ENCODE data around the gene ISM1. TPM values are rescaled to one million over a fixed set of nuclear protein-coding genes. Genes with fewer than 3 reads are reported as not detected.

The ISM1 gene
- total RNA-seq, 1 donor: 1.2 TPM

GRCh38 chr20:13295637-13296036, 74.6 kb downstream of the ISM1 start:
- Histone ChIP-seq H3K27me3 (ENCODE audit: insufficient read depth, low read length) (no peaks in the 10 kb centered on the region), H3K9me3 (ENCODE audit: low read depth, low read length) (no peaks in the 10 kb centered on the region), H3K4me1 (ENCODE audit: insufficient read depth, low read length) (no peaks in the 10 kb centered on the region), H3K4me3 (ENCODE audit: low read length) (no peak overlapping the region)

- Histone ChIP-seq H3K27me3 (ENCODE audit: insufficient read depth, low read length) (no peaks in the 10 kb centered on the region), H3K9me3 (ENCODE audit: low read depth, low read length) (no peaks in the 10 kb centered on the region), H3K4me3 (ENCODE audit: low read length) (no peak overlapping the region), H3K4me1 (ENCODE audit: insufficient read depth, low read length) (no peaks in the 10 kb centered on the region)
Measured at GRCh38 chr20:13296070-13296469, 75.0 kb downstream of the ISM1 start.

- H3K4me1 ChIP-seq (ENCODE audit: insufficient read depth, low read length): no peaks in the 10 kb centered on the region
- no peak overlapping the region for H3K4me3 ChIP-seq (ENCODE audit: low read length)
- no peaks in the 10 kb centered on the region for H3K9me3 ChIP-seq (ENCODE audit: low read depth, low read length)
- no peaks in the 10 kb centered on the region for H3K27me3 ChIP-seq (ENCODE audit: insufficient read depth, low read length)
Measured at GRCh38 chr20:13297147-13297899, 76.2 kb downstream of the ISM1 start.

- no peaks in the 10 kb centered on the region for H3K9me3 ChIP-seq (ENCODE audit: low read depth, low read length)
- H3K27me3 ChIP-seq (ENCODE audit: insufficient read depth, low read length): no peaks in the 10 kb centered on the region
- no peak overlapping the region for H3K4me3 ChIP-seq (ENCODE audit: low read length)
- no peaks in the 10 kb centered on the region for H3K4me1 ChIP-seq (ENCODE audit: insufficient read depth, low read length)
Measured at GRCh38 chr20:13298692-13299373, 77.8 kb downstream of the ISM1 start.

DNA sequence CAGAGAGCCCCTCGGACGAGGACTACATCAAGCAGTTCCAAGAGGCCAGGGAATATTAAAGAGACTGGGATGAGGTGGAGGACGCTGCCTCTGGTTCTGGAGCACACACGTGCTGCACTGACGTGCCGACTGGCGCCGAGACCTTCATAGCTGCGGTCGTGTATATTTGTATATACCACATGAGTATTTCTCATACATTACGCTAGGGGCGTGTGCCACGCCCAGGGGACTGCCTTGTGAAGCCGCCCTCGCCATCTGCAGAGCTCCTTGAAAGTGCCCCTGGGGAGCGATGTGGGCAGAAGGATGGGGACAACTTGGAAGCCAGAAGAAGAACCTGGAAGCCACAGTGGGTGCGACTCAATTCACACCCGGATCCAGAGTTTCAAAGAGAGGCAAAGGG, 78.3 kb downstream of the ISM1 start:
- Histone ChIP-seq H3K4me1 (ENCODE audit: insufficient read depth, low read length) (no peaks in the 10 kb centered on the region), H3K4me3 (ENCODE audit: low read length) (no peak overlapping the region), H3K9me3 (ENCODE audit: low read depth, low read length) (no peaks in the 10 kb centered on the region), H3K27me3 (ENCODE audit: insufficient read depth, low read length) (no peaks in the 10 kb centered on the region)

DNA sequence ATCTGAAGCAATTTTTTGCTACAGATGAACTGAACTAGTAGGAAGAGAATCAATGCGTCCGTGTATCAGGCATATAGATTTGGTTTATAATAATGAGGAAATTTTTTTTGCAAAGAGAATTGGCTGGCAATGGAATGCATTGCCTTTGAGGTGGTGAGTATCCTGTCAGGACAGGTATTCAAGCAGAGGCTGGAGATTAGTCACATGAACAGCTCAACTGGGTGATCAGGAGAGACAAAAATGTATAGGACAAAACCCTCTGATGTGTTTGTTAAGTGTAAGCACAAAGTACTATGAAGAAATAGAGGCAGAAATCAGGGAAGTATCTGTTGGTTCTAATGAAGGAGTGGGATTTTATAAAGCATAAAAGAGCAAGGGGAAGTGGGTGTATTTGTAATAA, 80.5 kb downstream of the ISM1 start:
- no peaks in the 10 kb centered on the region for H3K27me3 ChIP-seq (ENCODE audit: insufficient read depth, low read length)
- H3K4me3 ChIP-seq (ENCODE audit: low read length): no peak overlapping the region
- no peaks in the 10 kb centered on the region for H3K4me1 ChIP-seq (ENCODE audit: insufficient read depth, low read length)
- H3K9me3 ChIP-seq (ENCODE audit: low read depth, low read length): no peaks in the 10 kb centered on the region

- H3K9me3 ChIP-seq (ENCODE audit: low read depth, low read length): no peaks in the 10 kb centered on the region
- H3K4me1 ChIP-seq (ENCODE audit: insufficient read depth, low read length): no peaks in the 10 kb centered on the region
- no peaks in the 10 kb centered on the region for H3K27me3 ChIP-seq (ENCODE audit: insufficient read depth, low read length)
- no peak overlapping the region for H3K4me3 ChIP-seq (ENCODE audit: low read length)
Measured at GRCh38 chr20:13302647-13303450, 81.8 kb downstream of the ISM1 start.

- H3K4me1 ChIP-seq (ENCODE audit: insufficient read depth, low read length): no peaks in the 10 kb centered on the region
- H3K9me3 ChIP-seq (ENCODE audit: low read depth, low read length): no peaks in the 10 kb centered on the region
- H3K27me3 ChIP-seq (ENCODE audit: insufficient read depth, low read length): no peaks in the 10 kb centered on the region
- no peak overlapping the region for H3K4me3 ChIP-seq (ENCODE audit: low read length)
Measured at GRCh38 chr20:13305284-13305683, 84.2 kb downstream of the ISM1 start.

DNA sequence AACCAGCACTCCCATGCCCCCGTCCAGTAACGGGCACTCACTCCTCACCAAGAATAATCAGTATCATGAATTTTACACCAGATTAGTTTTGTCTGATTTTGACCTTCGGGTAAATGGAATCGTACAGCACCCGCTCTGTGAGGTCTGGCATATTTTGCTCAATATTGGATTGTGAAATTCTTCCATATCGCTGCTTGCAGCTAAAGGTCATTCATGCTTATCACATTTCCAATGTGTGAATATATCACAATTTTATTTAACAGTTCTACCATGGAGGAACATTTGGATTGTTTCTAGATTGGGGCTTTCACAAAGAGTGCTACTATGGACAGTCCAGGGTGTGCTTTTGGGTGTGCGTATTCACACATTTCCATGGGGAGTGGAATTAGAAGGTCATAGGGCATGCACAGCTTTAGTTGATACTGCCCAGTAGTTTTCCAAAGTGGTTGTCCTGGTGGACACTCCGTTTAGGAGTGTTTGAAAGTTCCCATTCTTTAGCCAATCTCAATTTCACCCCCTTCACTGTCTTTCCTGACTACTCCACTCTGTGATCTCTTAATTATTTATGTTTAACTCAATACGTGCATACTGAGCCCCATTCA, 86.6 kb downstream of the ISM1 start:
- Histone ChIP-seq H3K9me3 (ENCODE audit: low read depth, low read length) (no peaks in the 10 kb centered on the region), H3K27me3 (ENCODE audit: insufficient read depth, low read length) (no peaks in the 10 kb centered on the region), H3K4me3 (ENCODE audit: low read length) (no peak overlapping the region), H3K4me1 (ENCODE audit: insufficient read depth, low read length) (no peaks in the 10 kb centered on the region)

- Histone ChIP-seq H3K4me3 (ENCODE audit: low read length) (no peak overlapping the region), H3K27me3 (ENCODE audit: insufficient read depth, low read length) (no peaks in the 10 kb centered on the region), H3K9me3 (ENCODE audit: low read depth, low read length) (peaks cover 5% of the 10 kb centered on the region), H3K4me1 (ENCODE audit: insufficient read depth, low read length) (no peaks in the 10 kb centered on the region)
Measured at GRCh38 chr20:13312300-13312699, 91.2 kb downstream of the ISM1 start.

- H3K9me3 ChIP-seq (ENCODE audit: low read depth, low read length): peaks cover 5% of the 10 kb centered on the region
- H3K4me1 ChIP-seq (ENCODE audit: insufficient read depth, low read length): no peaks in the 10 kb centered on the region
- no peak overlapping the region for H3K4me3 ChIP-seq (ENCODE audit: low read length)
- H3K27me3 ChIP-seq (ENCODE audit: insufficient read depth, low read length): no peaks in the 10 kb centered on the region
Measured at GRCh38 chr20:13313201-13313600, 92.1 kb downstream of the ISM1 start.

DNA sequence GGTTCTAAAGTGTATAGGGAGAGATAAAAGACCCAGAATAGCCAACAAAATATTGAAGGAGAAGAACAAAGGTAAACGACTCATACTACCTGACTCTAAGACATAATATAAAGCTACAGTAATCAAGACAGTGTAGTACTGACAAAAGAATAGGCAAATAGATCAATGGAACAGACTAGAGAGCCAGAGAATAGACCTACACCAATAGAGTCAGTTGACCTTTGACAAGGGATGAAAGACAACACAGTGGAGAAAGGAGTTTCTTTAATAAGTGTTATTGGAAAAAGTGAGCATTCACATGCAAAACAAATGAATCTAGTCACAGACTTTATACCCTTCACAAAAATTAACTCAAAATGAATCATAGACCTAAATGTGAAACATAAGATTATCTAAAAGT, 96.4 kb downstream of the ISM1 start:
- Histone ChIP-seq H3K4me3 (ENCODE audit: low read length) (no peak overlapping the region), H3K9me3 (ENCODE audit: low read depth, low read length) (peaks cover 5% of the 10 kb centered on the region), H3K27me3 (ENCODE audit: insufficient read depth, low read length) (no peaks in the 10 kb centered on the region), H3K4me1 (ENCODE audit: insufficient read depth, low read length) (no peaks in the 10 kb centered on the region)

GRCh38 chr20:13318871-13319521, 97.9 kb downstream of the ISM1 start:
- peaks cover 5% of the 10 kb centered on the region for H3K9me3 ChIP-seq (ENCODE audit: low read depth, low read length)
- H3K27me3 ChIP-seq (ENCODE audit: insufficient read depth, low read length): no peaks in the 10 kb centered on the region
- H3K4me1 ChIP-seq (ENCODE audit: insufficient read depth, low read length): no peaks in the 10 kb centered on the region
- no peak overlapping the region for H3K4me3 ChIP-seq (ENCODE audit: low read length)

GRCh38 chr20:13320702-13321101, 99.6 kb downstream of the ISM1 start:
- Histone ChIP-seq H3K4me1 (ENCODE audit: insufficient read depth, low read length) (no peaks in the 10 kb centered on the region), H3K9me3 (ENCODE audit: low read depth, low read length) (peaks cover 5% of the 10 kb centered on the region), H3K4me3 (ENCODE audit: low read length) (no peak overlapping the region), H3K27me3 (ENCODE audit: insufficient read depth, low read length) (no peaks in the 10 kb centered on the region)

Data from mononuclear cell (primary cell).